ENCODE measurements around the gene VPS26B.

GRCh38 chr11:134267461-134267860, 43.0 kb downstream of the VPS26B start:
- TF ChIP-seq CTCF (IDR thresholded peaks at IDR 0.05) = no peak
- no peak for TF ChIP-seq POLR2A (IDR thresholded peaks at IDR 0.05; ENCODE audit: low read depth)
- TF ChIP-seq POLR2AphosphoS5 (IDR thresholded peaks at IDR 0.05) = no peak
- no peak for TF ChIP-seq EP300 (IDR thresholded peaks at IDR 0.05)
